Ishikawa (cell line): Measurements from ENCODE around the gene UFC1.

Source experiments
- CEBPB ChIP-seq: IDR thresholded peaks from 2 replicates; pipeline ENCODE4 v1.6.1; 2012
- CREB1 ChIP-seq: IDR thresholded peaks from 2 replicates; pipeline ENCODE4 v1.6.1; 2012; ENCODE audit warnings: low read depth
- EGR1 ChIP-seq: IDR thresholded peaks from 2 replicates; pipeline ENCODE4 v1.6.1; 2012
- EP300 ChIP-seq: IDR thresholded peaks from 2 replicates; pipeline ENCODE4 v1.6.1; 2012; ENCODE audit warnings: borderline replicate concordance
- FOXM1 ChIP-seq: IDR thresholded peaks from 2 replicates; pipeline ENCODE4 v1.6.1; 2012; ENCODE audit warnings: low read depth, borderline replicate concordance
- MAX ChIP-seq: IDR thresholded peaks from 2 replicates; pipeline ENCODE4 v1.6.1; 2012
- NFIC ChIP-seq: IDR thresholded peaks from 2 replicates; pipeline ENCODE4 v1.6.1; 2012
- RAD21 ChIP-seq: IDR thresholded peaks from 2 replicates; pipeline ENCODE4 v1.6.1; 2012; ENCODE audit warnings: low read depth
- REST ChIP-seq: IDR thresholded peaks from 2 replicates; pipeline ENCODE4 v1.6.1; 2012; ENCODE audit warnings: low read depth, mild to moderate bottlenecking
- TAF1 ChIP-seq: IDR thresholded peaks from 2 replicates; pipeline ENCODE4 v1.6.1; 2012; ENCODE audit warnings: low read depth, mild to moderate bottlenecking
- TCF12 ChIP-seq: IDR thresholded peaks from 2 replicates; pipeline ENCODE4 v1.6.1; 2012; ENCODE audit warnings: low read depth
- TEAD4 ChIP-seq: IDR thresholded peaks from 2 replicates; pipeline ENCODE4 v1.6.1; 2012
- USF1 ChIP-seq: IDR thresholded peaks from 2 replicates; pipeline ENCODE4 v1.6.1; 2012
- YY1 ChIP-seq: IDR thresholded peaks from 2 replicates; pipeline ENCODE4 v1.6.1; 2012; ENCODE audit warnings: low read depth
- ZBTB7A ChIP-seq: IDR thresholded peaks from 2 replicates; pipeline ENCODE4 v1.6.1; 2012; ENCODE audit warnings: low read depth

Gene UFC1

DNA sequence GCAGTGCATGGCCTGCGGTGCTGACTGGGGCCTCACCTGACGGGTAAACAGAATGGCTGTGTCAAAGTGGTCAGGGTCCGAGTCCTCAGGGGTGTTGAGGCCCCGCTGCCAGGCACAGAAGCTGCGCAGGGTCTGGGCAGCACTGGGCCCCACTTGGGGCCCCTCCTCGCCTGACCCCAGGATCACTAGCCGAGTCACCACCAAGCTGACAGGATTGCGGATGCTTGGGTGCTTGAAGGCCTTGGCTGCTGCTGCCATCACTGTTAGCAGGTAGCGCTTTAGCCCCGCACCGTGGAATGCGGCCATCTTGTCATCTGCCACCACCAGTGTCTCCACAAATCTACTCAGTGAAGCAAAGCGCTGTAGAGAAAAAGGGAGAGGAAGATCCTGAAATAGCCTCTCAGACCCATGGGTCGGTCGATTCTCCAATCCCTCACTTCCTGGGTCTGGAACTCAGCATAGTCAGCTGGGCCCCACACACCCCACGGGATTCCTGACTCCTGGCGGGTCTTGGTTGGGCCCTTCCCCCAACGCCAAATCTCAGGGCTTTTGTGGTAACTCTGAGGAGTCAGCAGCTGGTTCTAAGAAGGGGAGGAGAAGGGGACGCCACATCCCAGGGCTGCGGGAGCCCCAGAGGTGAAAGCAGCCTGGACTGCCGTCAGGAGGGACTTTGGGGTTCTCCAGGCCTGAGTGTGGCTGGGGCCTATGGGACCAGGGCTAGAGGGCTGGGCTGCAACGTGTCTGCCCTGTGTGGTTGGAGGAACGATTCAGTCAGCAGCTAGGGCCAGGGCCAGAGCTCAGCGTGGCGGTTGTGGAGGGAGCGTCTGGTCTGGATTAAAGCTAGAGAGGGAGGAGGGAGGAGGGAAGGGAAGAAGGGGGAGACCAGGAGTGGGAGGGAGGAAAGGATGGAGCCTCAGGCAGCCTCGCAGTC is 43.0 kb downstream of the UFC1 start:
- no peak for TF ChIP-seq EP300
- no peak for TF ChIP-seq RAD21
- TF ChIP-seq CREB1: no peak
- no peak for TF ChIP-seq MAX
- no peak for TF ChIP-seq FOXM1
- TF ChIP-seq EGR1: no peak
- no peak for TF ChIP-seq TEAD4
- no peak for TF ChIP-seq USF1
- TF ChIP-seq TAF1: no peak
- TF ChIP-seq ZBTB7A: no peak
- no peak for TF ChIP-seq YY1
- no peak for TF ChIP-seq CEBPB
- no peak for TF ChIP-seq REST
- no peak for TF ChIP-seq TCF12
- TF ChIP-seq NFIC: no peak

GRCh38 chr1:161197560-161198193 is 43.9 kb downstream of the UFC1 start:
- TF ChIP-seq EGR1 (no peak), CREB1 (no peak), REST (no peak), TEAD4 (no peak), FOXM1 (no peak), ZBTB7A (no peak), CEBPB (no peak), YY1 (no peak), EP300 (no peak), NFIC (no peak), USF1 (no peak), TAF1 (no peak), RAD21 (no peak), TCF12 (no peak), MAX (no peak)

GRCh38 chr1:161198194-161198896 is 44.6 kb downstream of the UFC1 start:
- TF ChIP-seq REST: no peak
- TF ChIP-seq NFIC: peak; percentile 58; the same call in 1 of the 2 replicates
